ENCODE results near the gene C12orf57. TPM values are rescaled to one million over a fixed set of nuclear protein-coding genes. Genes with fewer than 3 reads are reported as not detected.

C12orf57 gene
- total RNA-seq, 4 donors from 2014 or later, result 251 to 495 (median 436) TPM

DNA sequence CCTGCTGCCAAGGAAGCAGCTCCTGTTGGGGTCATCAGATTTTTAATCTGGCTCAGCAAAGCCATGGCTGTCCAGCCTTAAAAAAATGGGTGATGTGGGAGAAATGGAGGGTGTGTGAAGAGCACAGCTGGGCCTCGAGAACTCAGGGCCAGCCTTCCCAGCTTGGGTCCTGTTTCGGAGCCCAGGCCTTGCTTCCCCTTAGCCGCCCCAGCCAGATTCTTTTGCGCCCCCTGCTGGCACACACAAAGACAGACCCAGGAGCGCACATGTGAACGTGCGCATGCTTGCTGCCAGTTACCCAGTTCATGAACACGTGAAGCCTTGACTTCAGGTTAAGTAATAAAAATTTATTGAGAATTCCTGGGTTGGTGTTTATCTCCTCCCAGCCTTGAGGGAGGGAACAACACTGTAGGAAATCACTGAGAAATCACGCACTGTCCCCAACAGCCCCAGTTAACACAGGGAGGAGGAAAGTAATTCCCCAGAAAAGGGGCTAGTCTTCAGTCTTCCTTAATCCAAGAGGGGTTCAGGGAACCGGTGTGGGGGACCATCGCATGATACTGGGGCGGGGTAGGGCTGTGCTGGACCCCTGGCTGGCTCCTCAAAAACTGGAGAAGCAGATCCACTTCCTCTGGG, 21.3 kb downstream of the C12orf57 start:
- Histone ChIP-seq H3K27me3 (no peaks in the 10 kb centered on the region), H3K4me3 (peak overlapping the region; percentile 60), H3K27ac (peak overlapping the region; percentile 93), H3K4me1 (peaks cover 84% of the 10 kb centered on the region), H3K9me3 (no peaks in the 10 kb centered on the region), H3K36me3 (peaks cover 40% of the 10 kb centered on the region)
- DNase-seq (ENCODE audit: low spot score in 2 of 2), result peak; percentile 91 to 95
- WGBS, result 22% methylated on average over 8 of the region's 12 CpGs
- TF ChIP-seq POLR2A (IDR thresholded peaks at IDR 0.05) (no peak), EP300 (IDR thresholded peaks at IDR 0.05) (no peak), POLR2AphosphoS5 (IDR thresholded peaks at IDR 0.05) (peak in 2 of 3 donors; percentile 28 to 70)
- TF ChIP-seq, protein P1, sequence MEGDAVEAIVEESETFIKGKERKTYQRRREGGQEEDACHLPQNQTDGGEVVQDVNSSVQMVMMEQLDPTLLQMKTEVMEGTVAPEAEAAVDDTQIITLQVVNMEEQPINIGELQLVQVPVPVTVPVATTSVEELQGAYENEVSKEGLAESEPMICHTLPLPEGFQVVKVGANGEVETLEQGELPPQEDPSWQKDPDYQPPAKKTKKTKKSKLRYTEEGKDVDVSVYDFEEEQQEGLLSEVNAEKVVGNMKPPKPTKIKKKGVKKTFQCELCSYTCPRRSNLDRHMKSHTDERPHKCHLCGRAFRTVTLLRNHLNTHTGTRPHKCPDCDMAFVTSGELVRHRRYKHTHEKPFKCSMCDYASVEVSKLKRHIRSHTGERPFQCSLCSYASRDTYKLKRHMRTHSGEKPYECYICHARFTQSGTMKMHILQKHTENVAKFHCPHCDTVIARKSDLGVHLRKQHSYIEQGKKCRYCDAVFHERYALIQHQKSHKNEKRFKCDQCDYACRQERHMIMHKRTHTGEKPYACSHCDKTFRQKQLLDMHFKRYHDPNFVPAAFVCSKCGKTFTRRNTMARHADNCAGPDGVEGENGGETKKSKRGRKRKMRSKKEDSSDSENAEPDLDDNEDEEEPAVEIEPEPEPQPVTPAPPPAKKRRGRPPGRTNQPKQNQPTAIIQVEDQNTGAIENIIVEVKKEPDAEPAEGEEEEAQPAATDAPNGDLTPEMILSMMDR (IDR thresholded peaks at IDR 0.05), result peak; percentile 89 to 92

DNA sequence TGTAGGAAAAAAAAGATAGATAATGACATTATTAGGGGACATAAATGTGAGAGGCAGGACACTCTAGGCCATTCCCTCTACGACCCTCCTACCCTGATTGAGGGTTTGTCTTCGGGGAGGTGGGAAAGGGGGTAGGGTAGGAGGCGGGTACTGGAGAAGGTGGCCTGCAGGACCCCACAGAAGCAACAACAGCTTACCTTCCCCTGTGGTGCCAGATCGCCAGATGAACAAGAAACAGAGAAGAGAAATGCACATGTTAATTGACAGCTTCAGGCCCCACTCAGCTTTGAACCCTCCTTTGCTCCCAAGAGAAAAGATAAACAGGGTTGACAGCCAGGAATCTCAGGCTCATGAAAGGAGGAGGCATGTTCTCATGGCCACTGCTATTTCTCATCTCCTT, 21.9 kb downstream of the C12orf57 start:
- Histone ChIP-seq H3K27ac (peak overlapping the region; percentile 69), H3K4me3 (no peak overlapping the region), H3K4me1 (peaks cover 78% of the 10 kb centered on the region), H3K36me3 (peaks cover 40% of the 10 kb centered on the region), H3K9me3 (no peaks in the 10 kb centered on the region), H3K27me3 (no peaks in the 10 kb centered on the region)
- DNase-seq (ENCODE audit: low spot score in 2 of 2), result no peak
- TF ChIP-seq, protein P1 (IDR thresholded peaks at IDR 0.05), result no peak
- no peak for TF ChIP-seq POLR2AphosphoS5 (IDR thresholded peaks at IDR 0.05)
- no peak for TF ChIP-seq POLR2A (IDR thresholded peaks at IDR 0.05)
- no peak for TF ChIP-seq EP300 (IDR thresholded peaks at IDR 0.05)
- 77% methylated on average over 4 of the region's 4 CpGs for WGBS

DNA sequence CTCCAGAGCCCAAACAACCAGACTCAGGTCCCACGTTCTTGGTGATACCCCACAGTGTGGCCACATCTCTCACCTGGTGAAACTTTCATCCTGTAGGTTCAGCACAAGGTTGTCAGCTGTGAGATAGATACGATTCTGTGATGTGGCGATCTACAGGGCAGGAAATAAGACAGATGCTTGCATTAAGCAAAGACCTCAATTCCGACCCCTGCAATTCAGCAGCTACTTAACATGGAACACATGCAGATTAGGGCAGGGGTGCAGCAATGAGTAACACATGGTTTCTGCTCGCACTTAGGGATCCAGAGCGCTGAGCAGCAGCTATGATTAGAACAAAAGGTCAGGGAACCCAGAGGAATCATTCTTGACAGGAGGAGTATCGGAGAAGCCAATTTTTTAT, 22.5 kb downstream of the C12orf57 start:
- H3K36me3 ChIP-seq, result peaks cover 40% of the 10 kb centered on the region
- no peaks in the 10 kb centered on the region for H3K27me3 ChIP-seq
- peaks cover 72% of the 10 kb centered on the region for H3K4me1 ChIP-seq
- H3K4me3 ChIP-seq, result no peak overlapping the region
- no peak for DNase-seq (ENCODE audit: low spot score in 2 of 2)
- H3K9me3 ChIP-seq, result no peaks in the 10 kb centered on the region
- H3K27ac ChIP-seq, result no peak overlapping the region
- WGBS, result 71% methylated on average over 7 of the region's 7 CpGs
- TF ChIP-seq EP300 (IDR thresholded peaks at IDR 0.05) (no peak), POLR2A (IDR thresholded peaks at IDR 0.05) (no peak), POLR2AphosphoS5 (IDR thresholded peaks at IDR 0.05) (no peak)
- TF ChIP-seq, protein P1 (IDR thresholded peaks at IDR 0.05), result no peak

DNA sequence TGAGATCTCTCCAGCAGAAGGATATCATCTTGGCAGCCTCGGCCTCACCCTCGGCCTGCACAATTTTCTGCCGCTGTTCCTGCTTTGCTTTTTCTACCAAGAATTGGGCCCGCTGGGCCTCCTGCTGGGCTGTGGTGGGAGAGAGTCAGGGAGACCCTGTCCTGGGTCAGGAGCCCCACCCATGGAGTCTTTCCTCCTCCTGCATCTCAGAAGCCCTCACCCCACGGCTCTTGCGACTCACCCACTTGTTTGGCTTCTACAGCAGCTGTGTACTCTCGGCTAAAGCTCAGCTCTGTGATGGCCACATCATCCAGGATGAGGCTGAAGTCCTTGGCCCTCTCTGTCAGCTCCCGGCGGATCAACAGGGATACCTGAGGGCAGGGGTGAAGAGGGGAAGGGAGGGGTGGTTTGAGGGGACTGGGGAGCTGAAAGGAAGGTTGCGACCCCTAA, 23.9 kb downstream of the C12orf57 start:
- 77% methylated on average over 9 of the region's 10 CpGs for WGBS
- H3K9me3 ChIP-seq, result no peaks in the 10 kb centered on the region
- H3K27me3 ChIP-seq, result no peaks in the 10 kb centered on the region
- no peak for DNase-seq (ENCODE audit: low spot score in 2 of 2)
- peaks cover 40% of the 10 kb centered on the region for H3K36me3 ChIP-seq
- H3K27ac ChIP-seq, result no peak overlapping the region
- TF ChIP-seq EP300 (IDR thresholded peaks at IDR 0.05), result no peak
- TF ChIP-seq POLR2A (IDR thresholded peaks at IDR 0.05), result no peak
- no peak for TF ChIP-seq POLR2AphosphoS5 (IDR thresholded peaks at IDR 0.05)
- TF ChIP-seq, protein P1 (IDR thresholded peaks at IDR 0.05), result no peak
- H3K4me1 ChIP-seq, result peaks cover 68% of the 10 kb centered on the region
- no peak overlapping the region for H3K4me3 ChIP-seq

DNA sequence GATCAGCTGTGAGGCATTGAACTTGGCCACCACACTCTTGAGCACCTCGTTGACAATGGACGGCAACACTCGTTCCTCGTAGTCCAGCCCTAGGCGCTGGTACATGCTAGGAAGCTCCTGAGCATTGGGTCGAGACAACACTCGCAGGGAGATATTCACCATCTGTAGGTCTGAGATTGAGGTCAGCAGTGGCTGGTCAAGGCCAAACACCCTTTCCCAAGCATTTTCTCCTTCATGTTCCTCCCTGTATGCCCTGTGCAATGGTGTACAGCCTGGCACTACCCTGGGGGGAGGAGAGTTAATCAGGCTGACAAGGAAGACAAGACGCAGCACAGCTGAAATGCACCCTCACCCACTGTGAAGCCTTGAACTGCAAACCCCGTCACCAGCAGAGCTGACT, 24.6 kb downstream of the C12orf57 start:
- H3K4me3 ChIP-seq, result no peak overlapping the region
- TF ChIP-seq POLR2AphosphoS5 (IDR thresholded peaks at IDR 0.05), result no peak
- TF ChIP-seq EP300 (IDR thresholded peaks at IDR 0.05), result no peak
- TF ChIP-seq, protein P1 (IDR thresholded peaks at IDR 0.05), result no peak
- no peak for TF ChIP-seq POLR2A (IDR thresholded peaks at IDR 0.05)
- peaks cover 68% of the 10 kb centered on the region for H3K4me1 ChIP-seq
- WGBS, result 82% methylated on average over 9 of the region's 9 CpGs
- peak overlapping the region; percentile 89 for H3K27ac ChIP-seq
- H3K36me3 ChIP-seq, result peaks cover 40% of the 10 kb centered on the region
- DNase-seq (ENCODE audit: low spot score in 2 of 2), result no peak
- H3K27me3 ChIP-seq, result no peaks in the 10 kb centered on the region
- H3K9me3 ChIP-seq, result no peaks in the 10 kb centered on the region
